Spinal cord (tissue), 10 donors: ENCODE data around the gene GPR55. TPM values are rescaled to one million over a fixed set of nuclear protein-coding genes. Genes with fewer than 3 reads are reported as not detected.

Experiments used
- DNase-seq, 6 donors: peaks; one replicate each; pipeline versions ENCODE4 v3.0.0 to v3.0.0-alpha.2; 2013 to 2015; ENCODE audit warnings: low spot score in 6 of 6, low read depth in 4 of 6
- H3K27ac ChIP-seq: one replicate; pipeline ENCODE4 v1.5.1; 2013; ENCODE audit warnings: low read depth, low read length, control low read depth
- H3K27me3 ChIP-seq: one replicate; pipeline ENCODE4 v1.6.1; 2013; ENCODE audit warnings: low read length; ENCODE audit not compliant: control insufficient read depth, insufficient read depth
- H3K36me3 ChIP-seq: one replicate; pipeline ENCODE4 v1.6.1; 2013; ENCODE audit warnings: low read length; ENCODE audit not compliant: control insufficient read depth, insufficient read depth
- H3K4me1 ChIP-seq: one replicate; pipeline ENCODE4 v1.6.1; 2013; ENCODE audit warnings: low read length; ENCODE audit not compliant: control insufficient read depth, insufficient read depth
- H3K4me3 ChIP-seq: one replicate; pipeline ENCODE4 v1.5.1; 2013; ENCODE audit warnings: low read depth, low read length, control low read depth
- H3K9me3 ChIP-seq: one replicate; pipeline ENCODE4 v1.6.1; 2013; ENCODE audit warnings: low read length; ENCODE audit not compliant: control insufficient read depth, insufficient read depth
- WGBS: methylation state at CpG from one replicate; pipeline ENCODE4 v1.1.5; 2013; ENCODE audit warnings: missing lambda C conversion rate; ENCODE audit not compliant: insufficient coverage; 5-methylcytosine and 5-hydroxymethylcytosine counted together
- polyA plus RNA-seq, 2 donors: library from polyadenylated mRNA; unstranded; fragments of 120-200 nt; gene quantifications; one replicate each; pipeline ENCODE4 v1.2.1, GENCODE V29; 2013; ENCODE audit not compliant: insufficient read length in 2 of 2
- total RNA-seq, 2 donors: library from RNA; depleted of rRNA in 1 of 2; stranded (reverse); fragments of 120-200 nt in 1 of 2; fragments of >200 nt in 1 of 2; gene quantifications; one replicate each; pipeline versions ENCODE4 v1.2.3 to v1.2.4, GENCODE V29; 2013 to 2014
- donor health status: healthy.

Gene GPR55
- total and polyA plus RNA-seq, 4 donors, result 0.08 to 0.12 TPM; not detected in 2

DNA sequence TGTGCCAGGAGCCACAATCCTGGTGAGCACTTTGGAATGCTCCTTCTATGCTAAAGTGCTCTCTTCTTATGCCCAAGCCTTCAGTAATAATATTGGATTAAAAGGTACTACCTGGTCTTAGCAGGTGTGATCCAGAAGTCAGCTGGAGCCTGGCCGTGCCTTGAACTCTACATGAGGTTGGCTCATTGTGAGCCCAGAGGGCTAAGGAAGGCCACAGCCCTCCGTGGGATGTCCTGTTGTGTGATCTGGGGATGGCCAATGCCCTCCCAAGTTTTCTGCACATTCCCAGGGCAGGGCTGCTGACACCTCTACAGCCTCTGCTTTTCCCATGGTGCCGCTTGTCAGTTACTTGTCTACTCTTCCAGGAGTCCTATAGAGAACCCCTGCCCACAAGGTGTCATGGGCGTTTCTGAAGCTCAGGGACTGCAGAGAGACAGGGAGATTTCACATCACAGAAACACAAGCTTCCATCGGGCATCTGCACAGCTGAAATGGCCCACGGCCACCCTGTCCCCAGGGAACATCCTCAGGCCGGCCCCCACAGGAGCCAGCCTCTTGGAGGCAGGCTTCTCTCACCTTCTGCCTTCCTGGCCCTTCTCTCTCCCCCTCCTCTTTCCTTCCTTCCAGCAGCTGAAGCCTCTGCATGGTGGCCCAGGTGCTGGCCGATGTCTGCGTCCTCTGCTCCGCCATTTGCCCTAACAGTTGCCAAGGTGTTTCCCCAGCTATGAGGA lies 27.3 kb upstream of the GPR55 start:
- no peaks in the 10 kb centered on the region for H3K36me3 ChIP-seq
- H3K4me3 ChIP-seq, result no peak overlapping the region
- no peak overlapping the region for H3K27ac ChIP-seq
- WGBS, result 88% methylated on average over 10 of the region's 10 CpGs
- no peaks in the 10 kb centered on the region for H3K4me1 ChIP-seq
- H3K9me3 ChIP-seq, result no peaks in the 10 kb centered on the region
- peaks cover 6% of the 10 kb centered on the region for H3K27me3 ChIP-seq
- no peak for DNase-seq

DNA sequence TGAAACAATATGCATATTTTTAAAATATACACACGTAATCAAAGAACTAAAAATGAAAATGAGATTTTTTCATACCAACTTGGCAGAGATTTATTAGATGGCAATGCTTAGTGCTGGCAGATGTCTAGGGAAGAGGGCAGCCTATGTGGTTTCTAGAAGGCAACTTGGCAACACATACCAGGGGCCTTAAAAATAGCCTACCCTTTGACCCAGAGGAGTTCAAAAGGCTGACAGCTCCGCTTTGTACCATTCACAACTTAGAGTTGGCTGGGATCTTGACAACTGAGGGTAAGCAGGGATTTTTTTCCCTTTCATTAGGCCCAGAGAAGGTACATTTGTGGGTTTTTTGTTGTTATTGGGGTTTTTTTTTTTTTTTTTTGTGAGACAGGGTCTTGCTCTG lies 26.4 kb upstream of the GPR55 start:
- H3K4me3 ChIP-seq, result no peak overlapping the region
- no peak overlapping the region for H3K27ac ChIP-seq
- no peaks in the 10 kb centered on the region for H3K27me3 ChIP-seq
- H3K4me1 ChIP-seq, result no peaks in the 10 kb centered on the region
- H3K9me3 ChIP-seq, result no peaks in the 10 kb centered on the region
- no peaks in the 10 kb centered on the region for H3K36me3 ChIP-seq
- peak in 1 of 6 donors; percentile 7 for DNase-seq
- no CpG with 5 or more reads among the region's 2 CpGs for WGBS

DNA sequence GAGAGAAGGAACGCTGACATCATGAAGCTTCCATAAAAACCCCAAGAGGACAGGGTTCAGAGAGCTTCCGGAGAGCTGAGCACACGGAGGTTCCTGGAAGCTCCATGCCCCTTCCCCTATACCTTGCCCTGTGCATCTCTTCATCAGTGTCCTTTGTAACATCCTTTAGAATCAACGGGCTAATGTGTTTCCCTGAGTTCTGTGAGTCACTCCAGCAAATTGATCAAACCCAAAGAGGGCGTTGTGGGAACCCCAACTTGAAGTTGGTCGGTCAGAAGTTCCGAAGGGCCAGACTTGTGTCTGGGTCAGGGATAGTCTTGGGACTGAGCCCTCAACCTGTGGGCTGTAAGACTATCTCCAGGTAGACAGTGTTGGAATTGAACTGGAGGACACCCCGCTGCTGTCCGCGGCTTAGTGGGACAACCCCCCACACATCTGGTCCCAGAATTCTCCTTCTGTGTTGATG lies 25.9 kb upstream of the GPR55 start:
- 100% methylated on average over 7 of the region's 10 CpGs for WGBS
- no peak for DNase-seq
- Histone ChIP-seq H3K9me3 (no peaks in the 10 kb centered on the region), H3K27me3 (no peaks in the 10 kb centered on the region), H3K27ac (no peak overlapping the region), H3K4me3 (no peak overlapping the region), H3K4me1 (no peaks in the 10 kb centered on the region), H3K36me3 (no peaks in the 10 kb centered on the region)

DNA sequence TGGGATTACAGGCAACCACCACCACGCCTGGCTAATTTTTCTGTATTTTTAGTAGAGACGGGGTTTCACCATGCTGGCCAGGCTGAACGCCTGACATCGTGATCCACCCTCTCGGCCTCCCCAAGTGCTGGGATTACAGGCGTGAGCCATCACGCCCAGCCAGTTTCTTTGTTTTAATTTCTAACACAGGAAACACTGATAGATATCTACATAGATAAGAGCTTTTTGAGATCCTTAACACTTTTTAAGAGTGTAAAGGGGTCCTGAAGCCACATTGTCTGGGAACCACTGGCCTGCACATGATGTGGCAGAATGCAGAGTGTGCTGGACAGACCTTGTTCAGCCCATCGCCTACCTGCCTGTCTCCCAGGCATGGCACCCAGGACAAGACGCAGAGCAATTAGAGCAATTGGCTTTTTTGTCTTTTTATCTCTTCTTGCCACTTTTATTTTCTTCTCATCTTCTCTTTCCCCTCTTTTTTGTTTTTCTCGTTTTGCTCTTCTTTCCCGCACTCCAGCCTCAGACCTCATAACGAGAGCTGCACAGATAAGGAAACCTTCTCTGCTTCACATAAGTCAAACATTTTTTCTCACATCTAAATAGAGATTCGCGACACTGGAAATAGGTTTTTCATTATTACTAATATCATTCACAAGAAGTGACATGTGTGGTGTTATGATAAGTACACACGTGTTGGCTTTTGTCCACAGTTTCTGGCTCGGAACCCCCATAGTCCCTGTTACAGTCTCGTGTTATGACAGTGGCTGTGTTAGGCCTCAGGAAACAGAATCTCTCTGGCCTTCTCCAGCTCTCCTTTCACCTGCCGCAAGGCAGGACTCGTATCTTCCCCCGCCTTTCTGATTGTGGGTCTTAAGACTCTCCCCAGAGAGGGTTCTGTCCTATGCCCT lies 25.2 kb upstream of the GPR55 start:
- 97% methylated on average over 13 of the region's 20 CpGs for WGBS
- Histone ChIP-seq H3K9me3 (no peaks in the 10 kb centered on the region), H3K36me3 (no peaks in the 10 kb centered on the region), H3K27me3 (no peaks in the 10 kb centered on the region), H3K27ac (no peak overlapping the region), H3K4me3 (no peak overlapping the region), H3K4me1 (no peaks in the 10 kb centered on the region)
- DNase-seq, result no peak

DNA sequence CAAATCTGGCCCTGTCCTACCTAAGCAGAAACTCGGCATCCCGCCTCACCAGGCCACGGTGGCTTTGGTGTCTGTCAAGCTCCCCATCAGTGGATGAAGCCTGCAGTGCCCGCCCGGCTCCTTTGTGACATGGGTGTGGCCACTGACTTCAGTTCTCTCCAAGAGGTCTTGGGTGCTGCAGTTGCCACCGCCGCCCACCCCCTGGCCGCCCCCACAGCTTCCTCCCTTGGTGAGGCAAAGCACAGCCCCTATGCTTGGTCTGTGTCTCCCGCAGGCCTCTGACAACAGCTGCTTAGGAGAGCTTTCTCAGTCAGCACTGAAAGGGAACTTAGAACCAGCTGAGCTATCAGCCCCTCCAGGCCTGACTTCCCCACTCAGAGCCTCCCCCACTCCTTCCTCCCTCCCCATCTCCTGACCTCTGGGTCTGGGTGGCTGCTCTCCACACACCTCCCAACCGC lies 22.9 kb upstream of the GPR55 start:
- WGBS, result 79% methylated on average over 8 of the region's 10 CpGs
- Histone ChIP-seq H3K9me3 (no peaks in the 10 kb centered on the region), H3K4me1 (peaks cover 6% of the 10 kb centered on the region), H3K4me3 (no peak overlapping the region), H3K27ac (no peak overlapping the region), H3K36me3 (no peaks in the 10 kb centered on the region), H3K27me3 (no peaks in the 10 kb centered on the region)
- DNase-seq, result no peak

DNA sequence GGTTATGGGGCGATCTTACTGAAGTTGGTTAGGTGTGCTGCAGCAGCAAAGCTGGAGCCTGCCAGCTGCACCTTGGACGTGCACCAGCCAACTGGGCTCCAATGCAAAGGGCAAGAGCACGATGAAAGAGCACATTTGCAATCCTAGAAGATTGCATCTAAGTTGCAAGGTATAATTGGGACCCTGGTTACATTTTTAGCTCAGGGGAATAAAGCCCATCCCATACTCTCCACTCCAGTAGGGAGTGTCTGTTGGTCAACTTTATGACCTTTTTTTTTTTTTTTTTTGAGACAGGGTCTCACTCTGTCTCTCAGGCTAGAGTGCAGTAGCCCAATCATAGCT lies 22.2 kb upstream of the GPR55 start:
- Histone ChIP-seq H3K4me1 (peaks cover 9% of the 10 kb centered on the region), H3K9me3 (no peaks in the 10 kb centered on the region), H3K4me3 (no peak overlapping the region), H3K27me3 (no peaks in the 10 kb centered on the region), H3K27ac (no peak overlapping the region), H3K36me3 (no peaks in the 10 kb centered on the region)
- 94% methylated on average over 2 of the region's 3 CpGs for WGBS
- DNase-seq, result no peak

DNA sequence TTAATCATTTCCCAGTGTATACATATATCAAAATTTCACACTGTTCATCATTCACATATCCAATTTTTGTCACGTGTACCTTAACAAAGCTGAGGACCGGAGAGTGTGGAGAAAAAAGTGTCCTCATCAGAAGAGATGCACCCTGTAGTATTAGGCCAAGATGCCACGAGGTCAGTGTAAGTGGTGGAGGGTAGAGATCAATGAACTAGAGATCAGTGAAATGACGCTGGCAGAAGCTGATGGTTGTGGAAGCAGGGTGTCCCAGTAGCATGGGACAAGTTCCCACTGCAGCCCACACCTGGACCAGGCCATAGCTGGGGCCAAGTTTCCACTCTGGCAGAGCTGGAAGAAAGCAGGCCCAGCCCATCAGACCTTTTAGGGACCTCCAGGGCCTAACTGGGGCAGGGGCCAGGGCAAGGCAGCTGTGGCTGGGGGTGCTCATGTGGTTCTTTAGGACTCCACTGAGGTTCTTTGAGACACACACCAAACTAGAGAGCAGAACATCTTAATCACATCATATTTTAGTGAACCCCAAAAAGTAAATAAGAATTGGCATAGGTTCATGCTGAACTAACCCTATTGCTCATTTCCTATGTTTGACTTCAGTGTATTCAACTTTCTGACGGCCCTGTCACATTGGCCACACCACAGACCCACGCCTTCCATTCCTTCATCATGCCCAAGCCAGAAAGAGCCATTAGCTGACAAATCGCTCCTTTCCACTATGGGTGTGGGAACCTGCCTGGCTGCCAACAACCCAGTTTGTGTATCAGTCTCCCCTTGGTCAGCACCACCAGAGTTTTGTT lies 21.6 kb upstream of the GPR55 start:
- Histone ChIP-seq H3K27me3 (no peaks in the 10 kb centered on the region), H3K4me3 (no peak overlapping the region), H3K9me3 (no peaks in the 10 kb centered on the region), H3K36me3 (no peaks in the 10 kb centered on the region), H3K4me1 (peaks cover 9% of the 10 kb centered on the region), H3K27ac (no peak overlapping the region)
- WGBS, result 87% methylated on average over 5 of the region's 7 CpGs
- no peak for DNase-seq

DNA sequence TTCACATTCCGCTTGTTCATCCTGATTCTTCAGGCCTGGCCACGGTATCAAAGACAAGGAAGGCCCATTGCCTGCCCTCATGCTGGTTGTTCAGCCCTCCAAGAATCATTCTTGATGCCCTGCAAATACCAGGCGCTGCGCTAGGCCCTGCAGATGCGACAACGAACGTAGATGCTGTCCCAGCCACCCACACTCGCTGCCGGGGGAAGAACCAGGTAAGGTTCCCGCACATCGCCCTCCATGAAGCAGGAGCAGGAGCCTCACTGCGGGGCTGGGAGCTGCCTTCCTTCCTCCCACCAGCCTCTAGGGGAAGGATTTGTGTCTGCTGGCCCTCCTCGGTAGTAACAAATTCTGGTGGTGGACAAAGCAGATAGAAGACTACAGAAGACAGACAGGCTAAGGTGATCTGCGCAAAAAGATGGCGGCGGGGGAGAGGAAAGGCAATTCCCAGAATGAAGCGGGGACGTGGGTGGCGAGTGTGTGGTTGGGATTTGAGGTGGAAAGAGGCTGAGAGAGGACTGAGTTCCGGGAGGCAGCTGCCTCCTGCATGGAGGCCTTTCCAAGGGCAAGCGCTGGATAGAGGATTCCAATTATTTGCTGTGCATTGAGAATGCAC lies 19.8 kb upstream of the GPR55 start:
- Histone ChIP-seq H3K27me3 (no peaks in the 10 kb centered on the region), H3K36me3 (no peaks in the 10 kb centered on the region), H3K4me1 (peaks cover 9% of the 10 kb centered on the region), H3K9me3 (no peaks in the 10 kb centered on the region), H3K27ac (no peak overlapping the region), H3K4me3 (no peak overlapping the region)
- 97% methylated on average over 18 of the region's 21 CpGs for WGBS
- no peak for DNase-seq

DNA sequence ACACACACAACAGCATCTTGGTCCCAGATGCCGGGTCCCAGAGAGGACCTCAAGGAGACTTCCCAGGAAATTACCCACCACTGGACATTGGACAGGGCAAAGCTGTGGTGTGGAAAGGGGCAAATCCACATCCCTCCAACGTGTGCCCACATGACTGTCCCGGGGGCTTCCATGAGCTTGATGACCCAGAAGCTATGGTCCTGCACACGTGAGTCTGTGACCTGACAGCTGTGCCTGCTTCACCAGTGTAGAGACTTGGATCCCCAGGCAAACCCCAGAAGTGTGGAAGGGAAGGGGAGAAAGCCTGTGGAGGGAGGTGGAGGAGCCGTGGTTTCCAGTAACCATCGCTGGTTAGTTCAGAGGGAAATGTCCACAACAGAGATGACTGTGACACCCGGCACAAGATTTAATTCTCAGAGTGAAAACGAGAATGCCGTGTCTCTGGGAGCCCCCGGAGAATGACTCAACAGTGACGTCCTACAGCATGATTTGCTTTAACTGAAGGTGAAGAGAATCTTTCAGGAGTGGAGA lies 19.1 kb upstream of the GPR55 start:
- WGBS, result 87% methylated on average over 8 of the region's 11 CpGs
- peaks cover 9% of the 10 kb centered on the region for H3K4me1 ChIP-seq
- no peaks in the 10 kb centered on the region for H3K27me3 ChIP-seq
- no peaks in the 10 kb centered on the region for H3K36me3 ChIP-seq
- no peak overlapping the region for H3K27ac ChIP-seq
- no peak for DNase-seq
- H3K4me3 ChIP-seq, result no peak overlapping the region
- no peaks in the 10 kb centered on the region for H3K9me3 ChIP-seq
